SH-SY5Y (cell line): ENCODE results near the gene ARHGAP26.

Source experiments
- GATA2 ChIP-seq: IDR thresholded peaks from 2 replicates; pipeline ENCODE4 v1.6.1; 2011; ENCODE audit warnings: mild to moderate bottlenecking, low read depth, low read length
- GATA3 ChIP-seq: IDR thresholded peaks from 2 replicates; pipeline ENCODE4 v1.6.1; 2011; ENCODE audit warnings: low read depth, mild to moderate bottlenecking, low read length, moderate library complexity

- TF ChIP-seq GATA3 (no peak), GATA2 (no peak)
These were observed 461.2 kb downstream of the ARHGAP26 start for GRCh38 chr5:143231416-143231815.
